Hepatocyte (in vitro differentiated cells): Measurements from ENCODE around the gene C12orf42. TPM values are rescaled to one million over a fixed set of nuclear protein-coding genes. Genes with fewer than 3 reads are reported as not detected.

Experiments used
- DNase-seq: peaks from one replicate; pipeline ENCODE4 v3.0.0-alpha.2; 2016; ENCODE audit warnings: low spot score
- H2AFZ ChIP-seq: fragments of 200-600 bp; sonication (generic); 2 replicates; pipeline ENCODE4 v1.6.0; 2016; ENCODE audit warnings: antibody characterized with exemption, mild to moderate bottlenecking
- H3K27ac ChIP-seq: fragments of 200-600 bp; sonication (generic); 2 replicates; pipeline ENCODE4 v1.5.1; 2016; ENCODE audit warnings: mild to moderate bottlenecking
- H3K27me3 ChIP-seq: fragments of 200-600 bp; sonication (generic); 2 replicates; pipeline ENCODE4 v1.6.1; 2016
- H3K36me3 ChIP-seq: fragments of 200-600 bp; sonication (generic); replicated peaks from 2 replicates; pipeline ENCODE4 v1.5.1; 2016; ENCODE audit warnings: low read depth; ENCODE audit not compliant: insufficient read depth
- H3K4me1 ChIP-seq: fragments of 200-600 bp; sonication (generic); 2 replicates; pipeline ENCODE4 v1.5.1; 2016; ENCODE audit warnings: mild to moderate bottlenecking, moderate library complexity; ENCODE audit not compliant: insufficient read depth
- H3K4me2 ChIP-seq: fragments of 200-600 bp; sonication (generic); 2 replicates; pipeline ENCODE4 v1.6.0; 2016
- H3K4me3 ChIP-seq: fragments of 200-600 bp; sonication (generic); 2 replicates; pipeline ENCODE4 v1.5.1; 2016; ENCODE audit warnings: mild to moderate bottlenecking
- H3K79me2 ChIP-seq: fragments of 200-600 bp; sonication (generic); 2 replicates; pipeline ENCODE4 v1.6.0; 2017; ENCODE audit warnings: mild to moderate bottlenecking
- H3K9me2 ChIP-seq: fragments of 200-600 bp; sonication (generic); replicated peaks from 2 replicates; pipeline ENCODE4 v1.6.0; 2017; ENCODE audit warnings: mild to moderate bottlenecking; ENCODE audit not compliant: insufficient read depth
- H3K9me3 ChIP-seq: fragments of 200-600 bp; sonication (generic); 2 replicates; pipeline ENCODE4 v1.5.1; 2016; ENCODE audit warnings: low read depth, mild to moderate bottlenecking
- H4K20me1 ChIP-seq: fragments of 200-600 bp; sonication (generic); 2 replicates; pipeline ENCODE4 v1.6.0; 2016; ENCODE audit warnings: mild to moderate bottlenecking; ENCODE audit not compliant: insufficient read depth, poor library complexity, severe bottlenecking
- EZH2 ChIP-seq: fragments of 200-600 bp; sonication (generic); IDR thresholded peaks from 2 replicates; pipeline ENCODE4 v1.6.1; 2016; ENCODE audit warnings: antibody characterized with exemption, mild to moderate bottlenecking, borderline replicate concordance
- EZH2phosphoT487 ChIP-seq: fragments of 200-600 bp; sonication (generic); IDR thresholded peaks from one replicate; pipeline ENCODE4 v1.6.1; 2018; ENCODE audit warnings: antibody characterized with exemption, mild to moderate bottlenecking, low read depth, moderate library complexity; ENCODE audit not compliant: unreplicated experiment, severe bottlenecking
- WGBS: methylation state at CpG from one replicate; pipeline ENCODE4 v1.1.6; 2016; ENCODE audit warnings: low lambda C conversion rate; ENCODE audit errors: missing lambda C conversion rate; 5-methylcytosine and 5-hydroxymethylcytosine counted together
- polyA plus RNA-seq: library from polyadenylated mRNA; unstranded; fragments of >200 nt; fragmentation: Nextera tagmentation; extraction: Ambion mirVana; gene quantifications from 2 replicates; pipeline ENCODE4 v1.2.1, GENCODE V29; 2016
- total RNA-seq: library from RNA; depleted of rRNA; stranded (reverse); fragments of >200 nt; gene quantifications from 2 replicates; pipeline ENCODE4 v1.2.3, GENCODE V29; 2014
- TF ChIP-seq, protein P1 (sequence below): fragments of 200-600 bp; sonication (generic); IDR thresholded peaks from 2 replicates; pipeline ENCODE4 v1.5.1; 2016; ENCODE audit warnings: antibody characterized with exemption, mild to moderate bottlenecking; ENCODE audit not compliant: poor library complexity

Gene C12orf42
- total and polyA plus RNA-seq, 2 experiments from 2014 or later: not detected

DNA sequence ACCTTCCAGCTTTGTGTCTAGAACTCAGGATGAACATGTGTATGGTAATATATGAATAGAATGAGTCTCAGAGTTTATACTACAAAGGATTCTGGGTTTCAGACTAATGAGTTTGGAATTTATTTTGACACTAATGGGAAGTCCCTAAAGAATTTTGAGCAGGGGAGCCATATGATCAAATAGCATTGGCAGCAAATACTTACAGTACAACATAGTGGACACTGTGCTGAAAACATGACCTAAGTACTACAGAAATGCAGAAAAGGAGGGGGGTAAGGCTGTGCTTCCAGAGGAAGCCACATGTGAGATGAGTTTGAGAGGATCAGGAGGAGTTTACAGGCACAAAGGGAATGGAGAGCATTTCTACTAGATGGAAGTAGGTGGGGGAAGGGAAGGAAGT, 225.8 kb downstream of the C12orf42 start:
- H3K36me3 ChIP-seq: no peaks in the 10 kb centered on the region
- no peak overlapping the region for H3K27ac ChIP-seq
- H3K27me3 ChIP-seq: peaks cover 9% of the 10 kb centered on the region
- no peak overlapping the region for H2AFZ ChIP-seq
- H3K9me3 ChIP-seq: no peaks in the 10 kb centered on the region
- no peaks in the 10 kb centered on the region for H3K4me1 ChIP-seq
- H3K4me2 ChIP-seq: no peak overlapping the region
- no peaks in the 10 kb centered on the region for H3K9me2 ChIP-seq
- TF ChIP-seq, protein P1, sequence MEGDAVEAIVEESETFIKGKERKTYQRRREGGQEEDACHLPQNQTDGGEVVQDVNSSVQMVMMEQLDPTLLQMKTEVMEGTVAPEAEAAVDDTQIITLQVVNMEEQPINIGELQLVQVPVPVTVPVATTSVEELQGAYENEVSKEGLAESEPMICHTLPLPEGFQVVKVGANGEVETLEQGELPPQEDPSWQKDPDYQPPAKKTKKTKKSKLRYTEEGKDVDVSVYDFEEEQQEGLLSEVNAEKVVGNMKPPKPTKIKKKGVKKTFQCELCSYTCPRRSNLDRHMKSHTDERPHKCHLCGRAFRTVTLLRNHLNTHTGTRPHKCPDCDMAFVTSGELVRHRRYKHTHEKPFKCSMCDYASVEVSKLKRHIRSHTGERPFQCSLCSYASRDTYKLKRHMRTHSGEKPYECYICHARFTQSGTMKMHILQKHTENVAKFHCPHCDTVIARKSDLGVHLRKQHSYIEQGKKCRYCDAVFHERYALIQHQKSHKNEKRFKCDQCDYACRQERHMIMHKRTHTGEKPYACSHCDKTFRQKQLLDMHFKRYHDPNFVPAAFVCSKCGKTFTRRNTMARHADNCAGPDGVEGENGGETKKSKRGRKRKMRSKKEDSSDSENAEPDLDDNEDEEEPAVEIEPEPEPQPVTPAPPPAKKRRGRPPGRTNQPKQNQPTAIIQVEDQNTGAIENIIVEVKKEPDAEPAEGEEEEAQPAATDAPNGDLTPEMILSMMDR: no peak
- TF ChIP-seq EZH2: no peak
- no peaks in the 10 kb centered on the region for H4K20me1 ChIP-seq
- H3K79me2 ChIP-seq: no peaks in the 10 kb centered on the region
- no peak overlapping the region for H3K4me3 ChIP-seq
- no peak for DNase-seq

DNA sequence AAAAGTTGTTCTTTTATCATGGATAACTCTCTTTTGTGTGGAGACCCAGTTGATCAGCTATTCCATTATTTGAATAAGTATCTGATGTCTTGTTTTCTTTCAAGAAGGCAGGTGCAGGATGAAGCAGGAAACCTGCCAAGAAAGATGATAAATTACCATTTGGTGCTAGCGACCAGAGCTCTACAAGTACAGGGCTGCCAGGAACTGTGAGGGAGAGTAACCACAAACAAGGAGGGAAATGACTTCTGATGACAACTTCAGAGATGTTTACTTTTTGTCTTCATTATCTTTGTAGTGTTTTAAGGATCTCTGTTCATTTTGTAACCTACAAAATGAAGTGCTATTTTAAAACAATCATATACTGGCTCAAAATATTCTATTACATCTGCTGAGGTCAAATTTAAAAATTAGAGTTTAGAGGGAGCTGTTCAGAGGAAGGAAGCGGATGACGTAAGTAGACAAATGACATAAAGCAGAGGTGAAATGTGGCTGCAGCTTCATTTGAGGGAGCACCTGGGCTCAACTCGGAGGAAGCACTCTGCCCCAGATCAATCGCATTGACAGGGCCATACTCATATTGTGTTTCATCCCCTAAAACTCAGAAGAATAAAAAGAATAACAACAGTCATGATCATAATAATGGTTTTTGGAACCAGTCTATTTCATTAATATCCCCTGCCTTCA, 226.8 kb downstream of the C12orf42 start:
- TF ChIP-seq EZH2phosphoT487 (no peak), EZH2 (no peak)
- TF ChIP-seq, protein P1: no peak

DNA sequence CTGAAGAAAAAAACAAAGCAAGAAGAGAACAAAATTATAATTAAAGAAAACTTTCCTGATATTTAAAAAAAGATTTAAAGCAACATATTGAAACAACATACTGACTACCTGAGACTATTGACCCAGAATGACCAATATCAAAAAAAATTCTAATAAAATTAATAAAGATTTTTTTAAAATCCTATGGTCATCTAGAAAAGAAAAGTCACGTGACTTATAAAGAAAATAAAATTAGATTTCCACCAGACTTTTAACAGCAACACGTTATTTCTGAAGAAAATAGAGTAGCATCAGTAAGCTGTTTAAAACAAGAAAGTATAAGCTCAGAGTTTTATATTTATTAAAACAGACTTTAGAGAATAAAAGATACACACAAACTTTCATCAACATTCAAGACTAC, 238.0 kb downstream of the C12orf42 start:
- Histone ChIP-seq H3K36me3 (no peaks in the 10 kb centered on the region), H3K4me2 (no peak overlapping the region), H2AFZ (no peak overlapping the region), H3K79me2 (no peaks in the 10 kb centered on the region), H4K20me1 (no peaks in the 10 kb centered on the region), H3K9me2 (no peaks in the 10 kb centered on the region), H3K4me1 (no peaks in the 10 kb centered on the region), H3K9me3 (no peaks in the 10 kb centered on the region), H3K4me3 (no peak overlapping the region), H3K27me3 (no peaks in the 10 kb centered on the region), H3K27ac (no peak overlapping the region)
- no peak for DNase-seq
- whole genome bisulfite sequencing: 70% methylated on average over 2 of the region's 2 CpGs
- TF ChIP-seq, protein P1: no peak
- TF ChIP-seq EZH2phosphoT487: no peak
- no peak for TF ChIP-seq EZH2

More for the DNA sequence above, 226.8 kb downstream of the C12orf42 start:
- H3K9me3 ChIP-seq: no peaks in the 10 kb centered on the region
- WGBS: 70% methylated on average over 5 of the region's 5 CpGs
- peaks cover 9% of the 10 kb centered on the region for H3K27me3 ChIP-seq
- DNase-seq: no peak
- no peaks in the 10 kb centered on the region for H3K79me2 ChIP-seq
- no peaks in the 10 kb centered on the region for H3K36me3 ChIP-seq
- H3K4me3 ChIP-seq: no peak overlapping the region
- H4K20me1 ChIP-seq: no peaks in the 10 kb centered on the region
- no peak overlapping the region for H2AFZ ChIP-seq
- no peak overlapping the region for H3K27ac ChIP-seq
- no peaks in the 10 kb centered on the region for H3K9me2 ChIP-seq
- no peaks in the 10 kb centered on the region for H3K4me1 ChIP-seq
- H3K4me2 ChIP-seq: no peak overlapping the region

Other genes with a start within 250 kb of the C12orf42 start
- 0.08 TPM in 1 of 2 replicates, not detected in the other for gene STAB2, start 91.3 kb upstream of the C12orf42 start, total RNA-seq
- gene STAB2, start 91.3 kb upstream of the C12orf42 start, polyA plus RNA-seq: 0.26 TPM in 1 of 2 replicates, not detected in the other